Measurements from ENCODE around the gene DECR2. TPM values are rescaled to one million over a fixed set of nuclear protein-coding genes. Genes with fewer than 3 reads are reported as not detected.

Gene DECR2
- total RNA-seq, 6 donors from 2014 or later: 8.6 to 22.4 (median 14.6) TPM

- TF ChIP-seq POLR2A (IDR thresholded peaks at IDR 0.05): no peak
- TF ChIP-seq EP300 (IDR thresholded peaks at IDR 0.05): no peak
- no peak for TF ChIP-seq CTCF (IDR thresholded peaks at IDR 0.05)
- WGBS, 2 donors: 79% methylated on average over 6 of the region's 6 CpGs
- H3K27ac ChIP-seq: no peak overlapping the region
- no peaks in the 10 kb centered on the region for H3K9me3 ChIP-seq
- peaks cover 0 to 3% (median 0%) of the 10 kb centered on the region in 4 donors for H3K36me3 ChIP-seq
- H3K4me1 ChIP-seq: peaks cover 0 to 6% (median 0%) of the 10 kb centered on the region in 4 donors
- ATAC-seq (ENCODE audit: low FRiP score in 2 of 2) (no peak), DNase-seq (no peak)
- H3K4me3 ChIP-seq: no peak overlapping the region
- no peaks in the 10 kb centered on the region for H3K27me3 ChIP-seq
Measured at GRCh38 chr16:442976-443375, 41.3 kb downstream of the DECR2 start.

GRCh38 chr16:444027-444426 is 42.3 kb downstream of the DECR2 start:
- no peaks in the 10 kb centered on the region for H3K27me3 ChIP-seq
- peaks cover 0 to 6% (median 0%) of the 10 kb centered on the region in 4 donors for H3K4me1 ChIP-seq
- H3K4me3 ChIP-seq: no peak overlapping the region
- ATAC-seq (ENCODE audit: low FRiP score in 2 of 2) (no peak), DNase-seq (no peak)
- no peak overlapping the region for H3K27ac ChIP-seq
- H3K9me3 ChIP-seq: no peaks in the 10 kb centered on the region
- 91 to 92% methylated on average over 10 of the region's 10 CpGs for WGBS, 2 donors
- TF ChIP-seq POLR2AphosphoS5 (IDR thresholded peaks at IDR 0.05) (no peak), CTCF (IDR thresholded peaks at IDR 0.05) (no peak), POLR2A (IDR thresholded peaks at IDR 0.05) (no peak), EP300 (IDR thresholded peaks at IDR 0.05) (no peak)
- H3K36me3 ChIP-seq: peaks cover 0 to 3% (median 0%) of the 10 kb centered on the region in 4 donors

- ATAC-seq (ENCODE audit: low FRiP score in 2 of 2) (no peak), DNase-seq (no peak)
- no peaks in the 10 kb centered on the region for H3K27me3 ChIP-seq
- 84 to 92% methylated on average over 1 to 4 of the region's 4 CpGs for WGBS, 2 donors
- H3K4me1 ChIP-seq: peaks cover 0 to 11% (median 2%) of the 10 kb centered on the region in 4 donors
- H3K27ac ChIP-seq: no peak overlapping the region
- no peak for TF ChIP-seq POLR2AphosphoS5 (IDR thresholded peaks at IDR 0.05)
- TF ChIP-seq EP300 (IDR thresholded peaks at IDR 0.05): no peak
- no peak for TF ChIP-seq POLR2A (IDR thresholded peaks at IDR 0.05)
- no peak for TF ChIP-seq CTCF (IDR thresholded peaks at IDR 0.05)
- peaks cover 0 to 3% (median 0%) of the 10 kb centered on the region in 4 donors for H3K36me3 ChIP-seq
- no peak overlapping the region for H3K4me3 ChIP-seq
- no peaks in the 10 kb centered on the region for H3K9me3 ChIP-seq
Measured at GRCh38 chr16:445566-445965, 43.9 kb downstream of the DECR2 start.

GRCh38 chr16:450385-450784 is 48.7 kb downstream of the DECR2 start:
- WGBS, 2 donors: 68 to 77% methylated on average over 7 to 8 of the region's 8 CpGs
- no peaks in the 10 kb centered on the region for H3K9me3 ChIP-seq
- ATAC-seq (ENCODE audit: low FRiP score in 2 of 2) (no peak), DNase-seq (no peak)
- peaks cover 0 to 12% (median 3%) of the 10 kb centered on the region in 4 donors for H3K4me1 ChIP-seq
- H3K36me3 ChIP-seq: no peaks in the 10 kb centered on the region
- no peak overlapping the region for H3K27ac ChIP-seq
- no peak overlapping the region for H3K4me3 ChIP-seq
- TF ChIP-seq POLR2AphosphoS5 (IDR thresholded peaks at IDR 0.05): no peak
- TF ChIP-seq EP300 (IDR thresholded peaks at IDR 0.05): no peak
- TF ChIP-seq CTCF (IDR thresholded peaks at IDR 0.05): no peak
- TF ChIP-seq POLR2A (IDR thresholded peaks at IDR 0.05): no peak
- H3K27me3 ChIP-seq: no peaks in the 10 kb centered on the region

- 70 to 73% methylated on average over 9 to 14 of the region's 14 CpGs for WGBS, 2 donors
- Histone ChIP-seq H3K27me3 (no peaks in the 10 kb centered on the region), H3K4me1 (peaks cover 0 to 12% (median 3%) of the 10 kb centered on the region in 4 donors), H3K27ac (no peak overlapping the region), H3K4me3 (no peak overlapping the region), H3K36me3 (no peaks in the 10 kb centered on the region), H3K9me3 (no peaks in the 10 kb centered on the region)
- ATAC-seq (ENCODE audit: low FRiP score in 2 of 2): no peak
- no peak for DNase-seq
- TF ChIP-seq POLR2A (IDR thresholded peaks at IDR 0.05) (no peak), CTCF (IDR thresholded peaks at IDR 0.05) (no peak), EP300 (IDR thresholded peaks at IDR 0.05) (no peak), POLR2AphosphoS5 (IDR thresholded peaks at IDR 0.05) (no peak)
Measured at GRCh38 chr16:450785-451512, 49.3 kb downstream of the DECR2 start.
